ENCODE measurements around the gene MAST1.

MAST1 gene

GRCh38 chr19:12865746-12866415, 27.6 kb downstream of the MAST1 start:
- no peak for DNase-seq (ENCODE audit: low spot score)
- TF ChIP-seq CTCF (IDR thresholded peaks at IDR 0.05; ENCODE audit: extremely low read depth, missing control alignments): no peak

GRCh38 chr19:12866416-12867119, 28.3 kb downstream of the MAST1 start:
- no peak for TF ChIP-seq CTCF (IDR thresholded peaks at IDR 0.05; ENCODE audit: extremely low read depth, missing control alignments)
- DNase-seq (ENCODE audit: low spot score): no peak

- peak; percentile 4 for TF ChIP-seq CTCF (IDR thresholded peaks at IDR 0.05; ENCODE audit: extremely low read depth, missing control alignments)
- peak; percentile 97 for DNase-seq (ENCODE audit: low spot score)
Measured at GRCh38 chr19:12867120-12868099, 29.1 kb downstream of the MAST1 start.

- TF ChIP-seq CTCF (IDR thresholded peaks at IDR 0.05; ENCODE audit: extremely low read depth, missing control alignments): no peak
- DNase-seq (ENCODE audit: low spot score): peak; percentile 72
Measured at GRCh38 chr19:12868540-12869112, 30.3 kb downstream of the MAST1 start.

GRCh38 chr19:12871681-12872080, 33.4 kb downstream of the MAST1 start:
- TF ChIP-seq CTCF (IDR thresholded peaks at IDR 0.05; ENCODE audit: extremely low read depth, missing control alignments): no peak
- DNase-seq (ENCODE audit: low spot score): no peak

- no peak for DNase-seq (ENCODE audit: low spot score)
- TF ChIP-seq CTCF (IDR thresholded peaks at IDR 0.05; ENCODE audit: extremely low read depth, missing control alignments): no peak
Measured at GRCh38 chr19:12872255-12872654, 33.9 kb downstream of the MAST1 start.
